Motor neuron (in vitro differentiated cells): ENCODE results near the gene BHLHE41. TPM values are rescaled to one million over a fixed set of nuclear protein-coding genes. Genes with fewer than 3 reads are reported as not detected.
A peak's percentile ranks its signal among the peaks of the same experiment; 100 is the strongest.

Experiments used
- ATAC-seq, 8 experiments: fragments of 200-7000 bp; cut with Tn5 transposase; replicated peaks in 6 of 8; 2 replicates each; pipeline ENCODE4 v1.8.0; 2021; ENCODE audit warnings: mild to moderate bottlenecking in 8 of 8, moderate library complexity in 8 of 8
- H3K27ac ChIP-seq, 2 donors: fragments of 250-450 bp; sonication (Bioruptor Pico); 2 replicates each; pipeline ENCODE4 v1.9.0; 2021; ENCODE audit warnings: antibody characterized with exemption in 2 of 2, mild to moderate bottlenecking in 2 of 2, moderate library complexity in 1 of 2
- H3K4me1 ChIP-seq, 2 donors: fragments of 250-450 bp; sonication (Bioruptor Pico); replicated peaks in 1 of 2; 2 replicates each; pipeline ENCODE4 v1.6.1; 2021; ENCODE audit warnings: antibody characterized with exemption in 2 of 2, mild to moderate bottlenecking in 2 of 2, moderate library complexity in 1 of 2
- H3K4me3 ChIP-seq, 5 donors: fragments of 250-450 bp; sonication (Bioruptor Pico); 2 replicates each; pipeline ENCODE4 v1.9.0; 2021; ENCODE audit warnings: antibody characterized with exemption in 5 of 5, mild to moderate bottlenecking in 5 of 5, moderate library complexity in 4 of 5
- WGBS, 10 experiments: fragments of 450-650 bp; shearing (Covaris generic); methylation state at CpG; one replicate each; pipeline ENCODE4 v1.0.0; 2022; 5-methylcytosine and 5-hydroxymethylcytosine counted together
- in situ Hi-C, 9 experiments: fragments of 400-800 bp; cut with MboI; loops; one replicate each; pipeline ENCODE4 v1.15.0; 2021; ENCODE audit warnings: low sequenced_read_pairs in 9 of 9, low pct_unique_long_range_greater_than_20kb in 2 of 9; ENCODE audit not compliant: unreplicated experiment in 9 of 9
- total RNA-seq, 8 experiments: library from RNA; unstranded; fragments of 300-600 nt; gene quantifications; 2 replicates each; pipeline versions ENCODE4 v1.2.3 to v1.2.4, GENCODE V29; 2022

Gene BHLHE41
- total RNA-seq, 8 experiments from 2014 or later: 0.14 to 42.1 (median 0.52) TPM; not detected in 1

GRCh38 chr12:26119391-26119989, 5.3 kb downstream of the BHLHE41 start:
- in situ Hi-C loops: loop anchor here in 3 of 9 experiments (25.0 kb wide), 1 partner anchor 518 kb away; no protein-coding TSS in a partner anchor
- no peak overlapping the region for H3K4me3 ChIP-seq

DNA sequence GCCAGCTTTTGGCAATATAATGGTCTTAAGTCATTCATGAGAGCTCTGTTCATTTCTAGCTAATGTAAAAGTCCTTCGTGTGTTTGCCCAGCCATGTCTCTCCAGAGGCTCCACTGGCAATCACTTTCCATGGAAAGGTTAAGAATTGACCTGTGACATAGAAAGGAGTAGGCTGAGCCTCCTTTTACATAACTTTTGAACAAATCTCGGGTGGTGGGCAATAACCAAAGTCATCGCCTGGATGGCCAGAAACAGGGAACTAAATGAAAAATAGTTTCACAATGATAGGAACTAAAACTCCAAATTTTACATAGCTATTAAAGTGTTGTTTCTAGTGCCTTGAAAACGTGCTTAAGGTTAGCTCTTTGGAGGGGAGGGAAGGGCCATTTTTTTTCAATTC, 6.5 kb downstream of the BHLHE41 start:
- no peak overlapping the region for H3K4me3 ChIP-seq
- 46 to 100% (median 64%) methylated on average over 1 to 4 of the region's 4 CpGs; no CpG with 5 or more reads in 2 of the 10 experiments for WGBS, 10 experiments
- H3K27ac ChIP-seq: no peak overlapping the region
- in situ Hi-C loops: loop anchor here in 3 of 9 experiments (25.0 kb wide), 1 partner anchor 519 kb away; no protein-coding TSS in a partner anchor
- no peak for ATAC-seq
- H3K4me1 ChIP-seq: peaks cover 8 to 11% of the 10 kb centered on the region in 2 donors

More at GRCh38 chr12:26119391-26119989, 5.3 kb downstream of the BHLHE41 start:
- ATAC-seq: no peak
- peaks cover 7 to 10% of the 10 kb centered on the region in 2 donors for H3K4me1 ChIP-seq
- H3K27ac ChIP-seq: no peak overlapping the region
- WGBS, 10 experiments: 0 to 43% (median 8%) methylated on average over 1 to 2 of the region's 2 CpGs; no CpG with 5 or more reads in 2 of the 10 experiments

- Histone ChIP-seq H3K27ac (no peak overlapping the region), H3K4me3 (no peak overlapping the region), H3K4me1 (peaks cover 9 to 18% of the 10 kb centered on the region in 2 donors)
- in situ Hi-C loops: loop anchor here in 3 of 9 experiments (25.0 kb wide), 1 partner anchor 520 kb away; no protein-coding TSS in a partner anchor
- 6 to 100% (median 53%) methylated on average over 1 to 6 of the region's 6 CpGs for WGBS, 10 experiments
- peak in 3 of 8 experiments; percentile 30 to 42 (median 40) for ATAC-seq
Measured at GRCh38 chr12:26116829-26117715, 7.8 kb downstream of the BHLHE41 start.

DNA sequence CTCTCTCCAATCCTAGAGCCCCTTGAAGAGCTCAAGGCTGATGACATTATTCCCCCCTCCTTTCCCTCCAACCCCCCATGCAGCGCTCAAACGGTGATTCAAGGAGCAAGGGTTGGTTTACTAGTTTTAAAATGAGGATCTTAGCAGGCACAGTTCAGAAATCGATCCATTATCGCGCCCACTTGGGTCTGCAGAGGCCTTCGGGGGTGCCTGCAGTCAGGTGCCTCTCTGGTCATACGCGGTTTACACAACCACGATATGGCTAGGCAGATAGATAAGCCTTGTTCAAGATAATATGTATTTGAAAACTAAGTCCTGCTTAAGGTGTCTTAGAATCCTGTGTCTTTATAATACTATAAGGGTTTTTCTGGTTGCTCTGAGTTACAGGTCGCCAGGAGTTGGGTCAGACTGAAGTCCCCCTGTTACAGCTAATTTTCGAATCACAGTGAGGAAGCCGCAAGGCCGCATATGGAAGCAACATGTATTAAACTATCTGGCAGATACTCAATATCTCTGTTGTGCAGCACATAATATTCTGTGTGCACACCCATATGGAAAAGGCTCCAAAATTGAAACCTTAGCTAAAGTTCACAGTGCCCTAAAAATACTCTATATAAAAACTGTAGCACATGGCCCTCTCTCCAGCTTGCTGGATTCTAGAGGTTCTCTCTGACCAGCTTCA, 10.0 kb downstream of the BHLHE41 start:
- 0 to 96% (median 39%) methylated on average over 1 to 9 of the region's 13 CpGs; no CpG with 5 or more reads in 3 of the 10 experiments for WGBS, 10 experiments
- Histone ChIP-seq H3K27ac (no peak overlapping the region), H3K4me3 (peak overlapping the region; percentile 42 to 58 (median 47)), H3K4me1 (peaks cover 9 to 18% of the 10 kb centered on the region in 2 donors)
- peak in 1 of 8 experiments; percentile 1 for ATAC-seq
- in situ Hi-C loops: loop anchor here in 3 of 9 experiments (25.0 kb wide), 1 partner anchor 522 kb away; no protein-coding TSS in a partner anchor

DNA sequence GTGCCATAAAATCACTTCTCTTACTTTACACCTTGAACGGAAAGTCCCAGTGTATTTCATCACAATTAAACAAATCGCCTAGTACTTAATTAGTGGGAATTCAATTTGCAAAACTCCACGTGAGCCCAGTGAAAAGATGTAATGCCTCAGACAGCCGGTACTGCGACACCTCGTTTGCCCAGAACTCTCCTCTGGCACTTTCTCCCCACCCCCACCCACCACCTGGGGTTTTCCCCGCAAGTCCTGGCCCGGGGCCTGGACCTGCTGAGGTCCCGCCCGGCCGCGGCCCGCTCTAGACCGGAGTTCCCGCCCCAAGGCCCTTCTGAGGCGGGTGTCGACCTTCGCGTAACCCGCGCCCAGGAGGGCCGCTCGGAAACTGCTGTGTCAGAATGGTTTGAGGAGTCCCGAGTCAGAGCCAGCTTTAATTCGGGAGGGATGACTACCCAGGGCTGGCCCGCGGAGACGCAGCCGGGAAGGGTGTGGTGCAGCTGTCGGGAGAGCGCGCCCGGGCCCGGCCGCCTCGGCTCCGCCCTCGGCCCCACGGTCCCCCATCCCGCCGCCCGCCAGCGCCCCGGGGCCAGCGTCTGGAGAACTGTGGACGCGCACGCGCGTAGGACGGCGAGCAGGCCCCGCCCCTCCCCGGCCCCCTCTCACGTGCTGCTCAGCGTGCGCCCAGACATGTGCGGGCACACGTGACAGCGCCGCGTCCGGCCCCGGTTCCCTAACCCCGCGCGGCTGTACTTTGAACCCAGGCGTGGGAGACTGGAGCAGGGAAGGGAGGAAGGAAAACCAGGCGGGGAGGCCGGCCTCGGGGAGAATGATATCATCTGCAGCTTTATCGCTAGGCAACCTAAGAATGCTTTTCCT, 10.8 kb downstream of the BHLHE41 start:
- 0 to 36% (median 7%) methylated on average over 2 to 13 of the region's 72 CpGs; no CpG with 5 or more reads in 1 of the 10 experiments for WGBS, 10 experiments
- H3K4me1 ChIP-seq: peaks cover 9 to 18% of the 10 kb centered on the region in 2 donors
- in situ Hi-C loops: loop anchor here in 3 of 9 experiments (25.0 kb wide), 1 partner anchor 523 kb away; no protein-coding TSS in a partner anchor
- peak overlapping the region; percentile 42 to 58 (median 47) for H3K4me3 ChIP-seq
- ATAC-seq: peak; percentile 75 to 96 (median 92)
- H3K27ac ChIP-seq: peak overlapping the region in 1 of 2 donors; percentile 61

DNA sequence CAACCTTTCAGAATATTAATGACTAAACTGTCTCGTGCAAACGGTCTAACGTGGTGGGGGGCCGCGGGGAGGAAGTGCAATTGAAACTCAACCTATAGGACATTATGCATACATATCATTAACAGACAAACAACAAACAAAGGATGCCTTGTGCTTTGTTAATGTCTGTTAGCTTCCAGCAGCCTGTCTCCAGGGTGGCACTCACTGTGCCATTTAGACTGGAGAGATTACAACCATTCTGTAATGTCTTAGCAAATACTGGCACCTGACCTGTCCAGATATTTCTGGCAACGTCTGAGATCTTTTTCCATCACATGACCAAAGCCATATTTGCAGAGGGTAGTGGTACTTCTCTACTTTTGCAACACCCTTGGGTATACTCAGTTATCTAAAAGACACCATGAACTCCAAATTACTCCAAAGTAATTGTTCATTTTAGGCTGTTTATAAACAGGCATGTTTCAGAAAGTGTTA, 11.6 kb downstream of the BHLHE41 start:
- in situ Hi-C loops: loop anchor here in 3 of 9 experiments (25.0 kb wide), 1 partner anchor 524 kb away; no protein-coding TSS in a partner anchor
- H3K4me1 ChIP-seq: peaks cover 9 to 18% of the 10 kb centered on the region in 2 donors
- 0 to 94% (median 33%) methylated on average over 1 to 6 of the region's 6 CpGs; no CpG with 5 or more reads in 1 of the 10 experiments for WGBS, 10 experiments
- H3K4me3 ChIP-seq: peak overlapping the region; percentile 42 to 58 (median 47)
- no peak overlapping the region for H3K27ac ChIP-seq
- ATAC-seq: peak in 1 of 8 experiments; percentile 9

GRCh38 chr12:26112703-26113147, 12.1 kb downstream of the BHLHE41 start:
- 50 to 100% (median 67%) methylated on average over 1 to 8 of the region's 8 CpGs for WGBS, 10 experiments
- in situ Hi-C loops: loop anchor here in 3 of 9 experiments (25.0 kb wide), 1 partner anchor 525 kb away; no protein-coding TSS in a partner anchor
- H3K4me3 ChIP-seq: no peak overlapping the region
- peaks cover 9 to 18% of the 10 kb centered on the region in 2 donors for H3K4me1 ChIP-seq
- no peak overlapping the region for H3K27ac ChIP-seq
- no peak for ATAC-seq

- no peak overlapping the region for H3K4me3 ChIP-seq
- 54 to 96% (median 82%) methylated on average over 2 to 6 of the region's 6 CpGs; no CpG with 5 or more reads in 1 of the 10 experiments for WGBS, 10 experiments
- ATAC-seq: no peak
- H3K27ac ChIP-seq: no peak overlapping the region
- in situ Hi-C loops: loop anchor here in 3 of 9 experiments (25.0 kb wide), 1 partner anchor 525 kb away; no protein-coding TSS in a partner anchor
- peaks cover 9 to 18% of the 10 kb centered on the region in 2 donors for H3K4me1 ChIP-seq
Measured at GRCh38 chr12:26112232-26112631, 12.6 kb downstream of the BHLHE41 start.

DNA sequence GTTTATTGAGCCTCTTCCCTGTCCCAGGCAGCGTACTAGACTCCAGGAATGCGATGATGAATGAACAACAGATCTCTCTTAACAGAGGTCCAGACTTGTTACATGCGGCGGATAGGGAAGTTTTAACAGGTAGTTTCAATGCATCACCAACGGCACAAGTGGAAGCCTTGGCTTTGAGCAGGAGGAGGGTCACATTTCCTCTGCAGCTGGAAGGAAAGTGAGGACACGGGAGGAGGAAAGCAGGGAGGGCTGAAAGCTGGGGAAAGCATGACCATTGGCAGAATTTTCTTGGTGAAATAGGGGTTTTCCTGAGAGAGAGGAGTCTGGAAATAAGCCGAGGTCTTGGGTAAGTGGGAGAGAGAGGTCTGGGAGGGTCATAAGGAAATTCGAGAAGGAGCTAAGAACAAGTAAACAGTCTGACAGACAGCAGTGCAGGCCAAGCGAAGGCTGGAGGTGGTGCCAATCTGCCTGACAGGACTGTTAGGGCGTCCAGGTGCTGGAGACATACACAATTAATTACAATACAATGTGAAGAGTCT, 15.4 kb downstream of the BHLHE41 start:
- in situ Hi-C loops: loop anchor here in 3 of 9 experiments (25.0 kb wide), 1 partner anchor 528 kb away; no protein-coding TSS in a partner anchor
- WGBS, 10 experiments: 0 to 96% (median 69%) methylated on average over 1 to 9 of the region's 10 CpGs

DNA sequence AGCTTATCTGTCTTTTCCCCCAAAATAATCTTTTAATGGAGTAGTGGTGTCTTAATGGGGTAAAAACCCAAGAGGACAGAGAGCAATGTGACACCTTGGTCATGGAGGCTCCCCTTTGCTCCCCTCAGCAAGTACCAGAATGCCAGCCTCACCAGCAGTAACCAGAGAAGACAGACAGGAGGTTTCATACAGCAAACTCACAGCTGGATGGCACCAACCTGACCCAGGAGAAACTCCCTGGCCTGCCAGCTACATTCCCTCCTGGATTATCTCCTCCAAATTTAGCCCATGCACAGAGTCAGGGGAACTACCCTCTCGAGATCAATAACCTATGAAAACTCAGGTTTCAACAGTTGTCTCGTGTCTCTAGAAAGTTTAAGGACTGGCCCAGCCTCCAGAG, 15.9 kb downstream of the BHLHE41 start:
- in situ Hi-C loops: loop anchor here in 3 of 9 experiments (25.0 kb wide), 1 partner anchor 528 kb away; no protein-coding TSS in a partner anchor
- 60 to 100% (median 87%) methylated on average over 1 to 2 of the region's 2 CpGs; no CpG with 5 or more reads in 4 of the 10 experiments for WGBS, 10 experiments

More for the DNA sequence above, 15.4 kb downstream of the BHLHE41 start:
- Histone ChIP-seq H3K27ac (no peak overlapping the region), H3K4me3 (no peak overlapping the region), H3K4me1 (peaks cover 9 to 12% of the 10 kb centered on the region in 2 donors)
- no peak for ATAC-seq

DNA sequence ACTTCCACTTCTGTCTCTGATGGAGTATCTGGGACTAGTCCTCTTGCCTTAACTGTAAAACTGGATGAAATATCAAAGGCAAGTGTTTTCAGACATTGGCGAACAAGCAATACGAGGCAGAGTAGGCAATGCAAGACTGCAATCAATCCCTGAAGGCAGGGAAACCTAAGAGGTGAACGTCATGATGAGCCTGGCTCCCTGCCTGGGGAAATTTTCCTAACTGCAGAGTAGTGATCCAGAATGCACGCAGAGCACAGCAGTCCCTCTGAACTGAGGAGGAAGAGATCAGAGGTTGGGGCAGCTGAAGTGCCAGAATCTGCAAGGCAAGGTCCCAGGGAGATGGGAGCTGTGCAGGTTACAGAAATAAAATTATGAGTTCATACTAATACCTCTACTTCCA, 18.5 kb downstream of the BHLHE41 start:
- in situ Hi-C loops: loop anchor here in 3 of 9 experiments (25.0 kb wide), 1 partner anchor 531 kb away; no protein-coding TSS in a partner anchor

More for the DNA sequence above, 15.9 kb downstream of the BHLHE41 start:
- no peak overlapping the region for H3K4me3 ChIP-seq
- no peak overlapping the region for H3K27ac ChIP-seq
- H3K4me1 ChIP-seq: peaks cover 9 to 12% of the 10 kb centered on the region in 2 donors
- no peak for ATAC-seq

More for the DNA sequence above, 18.5 kb downstream of the BHLHE41 start:
- H3K4me1 ChIP-seq: no peaks in the 10 kb centered on the region
- no peak overlapping the region for H3K27ac ChIP-seq
- no peak overlapping the region for H3K4me3 ChIP-seq
- no peak for ATAC-seq
- WGBS, 10 experiments: 33 to 100% (median 83%) methylated on average over 1 to 4 of the region's 4 CpGs; no CpG with 5 or more reads in 2 of the 10 experiments
